GM21825 (cell line): ENCODE data around the gene PYGL.

Experiments
- ATAC-seq: cut with Tn5 transposase; IDR thresholded peaks from one replicate; pipeline ENCODE4 v1.9.1; 2021; ENCODE audit warnings: mild to moderate bottlenecking, moderate library complexity; ENCODE audit not compliant: unreplicated experiment

Gene PYGL

DNA sequence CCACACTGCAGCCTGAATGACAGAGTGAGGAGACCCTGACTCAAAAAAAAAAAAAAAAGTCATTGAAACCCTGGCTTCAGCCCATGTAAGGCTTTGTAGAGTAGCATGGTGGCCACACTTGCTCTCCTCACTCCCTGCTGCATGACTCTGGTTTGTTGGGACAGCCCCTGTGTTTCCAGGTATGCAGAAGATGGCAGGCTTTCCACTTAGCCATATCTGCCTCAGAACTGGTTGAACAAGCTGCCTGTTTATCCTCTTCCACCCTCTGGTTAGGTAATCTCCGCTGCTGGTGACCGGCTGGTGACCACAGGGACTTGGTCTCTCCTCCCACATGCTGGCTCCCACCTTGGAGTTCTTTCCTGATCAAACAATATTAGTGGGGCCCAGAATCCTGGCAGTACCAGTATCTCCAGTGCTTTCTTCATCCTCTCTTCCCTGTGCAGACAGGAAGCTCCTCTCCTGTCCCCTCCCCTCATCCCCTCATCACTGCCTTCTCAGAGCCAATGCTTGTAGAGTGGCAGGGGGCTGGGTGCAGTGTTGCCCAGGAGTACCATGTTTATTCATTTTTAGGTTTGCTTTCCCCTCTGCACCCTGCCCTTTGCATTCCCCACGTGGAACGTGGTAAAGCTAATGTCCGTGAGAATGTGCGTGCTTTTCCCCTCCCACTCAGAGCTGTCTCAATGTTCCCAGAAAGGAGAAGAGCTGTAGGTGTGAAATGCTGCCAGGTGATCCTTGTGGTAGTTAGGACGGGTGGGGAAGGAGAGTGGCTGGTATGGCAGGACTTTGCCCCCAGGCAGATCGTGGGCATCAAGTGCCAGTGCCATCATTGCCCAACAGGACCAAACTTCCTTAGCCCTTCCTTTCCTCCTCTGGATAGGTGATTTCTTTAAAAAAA, 61.1 kb downstream of the PYGL start:
- no peak for ATAC-seq

DNA sequence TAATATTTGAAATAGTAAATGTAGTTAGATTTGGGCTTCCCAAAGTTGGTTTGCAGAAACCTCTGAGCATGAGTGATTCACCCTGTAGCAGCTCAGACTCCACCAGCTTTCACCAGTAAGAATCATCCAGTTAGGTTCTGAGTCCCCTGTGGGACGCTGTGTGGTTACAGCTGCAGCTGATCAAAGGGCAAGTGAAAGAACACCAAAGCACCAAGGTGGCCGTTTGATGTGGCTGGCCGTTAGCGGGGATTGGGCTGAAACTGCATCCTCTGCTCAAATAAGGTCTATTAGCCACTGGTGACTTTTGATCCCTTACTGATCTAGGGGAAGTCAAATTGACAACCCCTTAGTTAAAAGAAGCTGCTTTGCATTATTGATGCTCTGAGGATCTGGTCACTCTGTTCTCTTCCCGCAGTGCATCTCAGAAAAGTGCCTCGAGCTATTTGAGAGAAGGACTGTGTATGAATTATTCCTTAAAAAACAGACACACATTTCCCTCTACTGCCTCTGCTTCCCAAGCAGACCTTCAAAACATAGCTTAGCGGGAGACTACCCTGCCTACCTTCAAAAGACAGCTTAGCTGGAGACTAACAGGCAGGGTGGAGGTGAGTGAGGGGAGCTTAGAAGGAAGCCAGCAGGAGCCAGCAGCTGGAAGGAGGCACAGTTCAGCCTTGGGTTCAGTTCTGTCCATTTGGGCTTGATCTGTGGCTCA, 68.8 kb downstream of the PYGL start:
- peak; percentile 94 for ATAC-seq

DNA sequence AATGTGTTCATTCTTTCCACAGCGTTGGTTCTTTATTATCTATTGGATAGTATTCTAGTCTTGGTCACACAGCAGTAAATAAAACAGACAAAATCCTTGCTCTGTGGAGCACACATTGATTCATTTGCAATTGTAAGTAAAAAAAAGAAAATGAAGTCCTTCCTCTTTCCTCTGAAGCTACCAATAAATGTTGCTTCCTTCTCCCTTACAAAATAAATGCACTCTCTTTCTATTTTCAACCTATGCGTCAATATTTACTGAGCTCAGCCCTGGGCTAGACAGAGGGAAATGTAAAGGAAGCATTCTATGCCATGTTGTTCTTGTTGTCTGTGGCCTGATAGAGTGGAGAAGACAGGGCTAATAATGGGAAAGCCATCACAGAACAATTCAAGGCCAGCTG, 69.5 kb downstream of the PYGL start:
- ATAC-seq = no peak

DNA sequence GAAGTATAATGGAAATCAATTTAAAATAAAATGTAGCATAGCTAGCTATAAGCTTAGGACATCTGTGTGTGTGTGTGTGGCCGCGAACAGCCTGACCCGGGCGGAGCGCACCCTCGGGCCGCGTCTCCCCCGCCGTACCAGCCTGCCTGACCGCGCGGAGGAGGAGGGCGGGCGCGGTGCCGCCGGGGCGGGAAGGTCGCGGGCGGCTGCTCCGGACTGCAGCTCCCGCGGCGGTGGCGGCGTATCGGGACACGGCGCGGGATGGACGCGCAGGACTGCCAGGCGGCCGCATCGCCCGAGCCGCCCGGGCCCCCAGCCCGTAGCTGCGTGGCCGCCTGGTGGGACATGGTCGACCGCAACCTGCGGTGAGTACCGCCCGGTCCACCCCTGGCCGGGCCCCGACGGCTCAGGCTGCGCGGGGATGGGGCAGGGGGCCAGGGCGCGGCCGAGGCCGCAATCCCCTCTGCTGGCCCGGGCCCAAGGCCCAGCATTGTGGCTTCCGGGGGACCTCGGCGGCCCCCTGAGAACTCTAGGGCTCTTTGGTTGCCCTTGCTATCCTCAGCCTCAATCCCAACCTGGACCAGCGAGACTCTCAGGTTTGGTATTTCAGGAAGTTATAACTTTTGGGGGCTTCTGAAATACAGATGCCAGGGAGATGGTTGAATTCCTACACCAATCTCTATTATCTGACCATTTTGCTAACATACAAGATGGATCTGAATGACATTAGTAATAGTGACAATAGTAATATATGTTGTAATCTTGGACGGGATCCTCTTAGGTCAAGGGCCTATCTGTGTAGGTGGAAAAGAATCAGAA, 72.2 kb downstream of the PYGL start, which contains the start of gene ABHD12B:
Gene ABHD12B, plus strand, starts transcription at position 140 of the 819 bp plus-strand sequence. Its CDS starts 122 bp downstream, at position 262.
- ATAC-seq = no peak

DNA sequence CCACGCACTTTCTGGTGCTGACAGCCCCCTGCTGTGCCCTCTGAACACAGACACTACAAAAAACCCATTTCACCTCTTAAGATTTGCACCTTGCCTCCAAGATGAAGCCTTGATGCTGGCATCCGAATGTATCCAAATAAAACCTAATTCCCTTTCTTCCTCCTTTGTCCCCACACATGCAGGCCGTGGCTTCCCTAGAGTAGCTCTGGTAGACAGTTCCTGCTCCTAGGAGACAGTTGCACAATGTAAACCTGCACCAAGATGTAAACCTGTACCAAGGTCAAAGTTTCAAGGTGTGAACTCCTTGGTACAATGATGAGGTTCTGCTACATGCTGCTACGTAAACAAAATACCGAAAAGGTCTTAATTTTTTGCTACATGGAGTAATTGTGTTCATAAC, 73.1 kb downstream of the PYGL start:
- ATAC-seq = no peak

DNA sequence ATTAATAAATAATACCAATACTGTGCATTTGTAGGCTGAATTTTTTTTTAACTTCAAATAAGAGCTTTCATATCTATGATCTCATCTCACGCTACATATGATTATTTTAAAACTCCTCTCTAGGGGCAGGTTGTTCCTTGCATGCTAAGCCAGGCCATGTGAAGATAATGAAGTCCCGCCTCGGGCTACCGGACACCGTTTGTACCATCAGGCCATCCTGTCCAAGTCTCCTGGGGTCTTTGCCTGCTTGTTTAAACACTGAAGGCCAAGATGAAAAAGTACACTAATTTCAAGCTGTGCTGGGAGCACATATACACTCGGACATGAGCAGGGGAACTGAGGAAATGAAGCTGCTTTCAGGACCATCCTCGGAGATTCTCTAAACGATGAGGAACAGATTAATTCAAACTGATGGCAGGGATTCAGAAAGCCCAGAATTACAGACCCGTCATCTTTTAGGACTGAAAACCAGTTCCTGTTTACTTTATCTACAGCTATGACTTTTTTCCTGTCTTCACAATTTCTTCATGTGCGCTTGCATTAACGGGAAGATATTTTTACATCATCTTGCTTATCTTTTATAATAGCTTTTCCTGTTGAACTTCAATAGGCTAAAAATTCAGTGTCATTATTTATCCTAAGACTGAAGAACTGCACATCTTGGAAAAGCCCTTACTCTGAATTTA, 78.7 kb downstream of the PYGL start:
- no peak for ATAC-seq

DNA sequence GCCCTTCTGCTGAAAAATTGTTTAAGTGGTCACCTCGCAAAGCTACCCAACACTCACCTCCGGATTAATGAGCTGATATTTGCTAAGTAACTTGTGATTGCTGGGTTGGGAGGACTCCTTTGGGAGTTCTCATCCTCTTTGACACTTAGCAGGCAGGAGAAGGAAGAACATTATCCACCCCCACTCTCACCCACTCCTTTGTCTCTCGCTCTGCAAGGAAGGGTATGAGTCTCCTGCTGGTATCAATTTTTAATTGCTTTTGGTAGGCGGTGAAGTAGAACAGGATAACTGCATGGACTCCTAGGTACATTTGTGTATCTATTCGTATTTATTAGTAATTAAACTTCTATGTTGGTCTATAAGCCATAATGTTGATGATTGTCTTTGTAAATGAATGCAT, 79.3 kb downstream of the PYGL start:
- ATAC-seq = no peak

DNA sequence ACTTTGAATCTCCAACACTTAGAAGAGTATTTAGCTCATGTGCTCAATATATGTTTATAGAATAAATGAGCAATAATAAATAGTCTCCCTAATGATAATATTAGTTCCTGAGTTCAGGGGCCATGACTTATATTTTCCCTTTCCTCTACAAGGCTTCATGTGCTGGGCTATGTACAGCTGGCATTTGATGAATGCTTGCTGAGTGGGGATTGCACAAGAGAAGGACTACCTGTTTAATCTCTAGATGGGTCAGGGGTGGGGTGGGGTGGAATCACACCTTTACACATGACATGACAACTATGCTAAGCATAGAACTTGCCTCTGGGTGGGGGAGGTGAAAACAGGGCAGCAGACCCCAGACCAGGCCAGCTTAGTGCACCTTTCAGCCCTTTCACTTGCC, 80.0 kb downstream of the PYGL start:
- ATAC-seq = no peak

DNA sequence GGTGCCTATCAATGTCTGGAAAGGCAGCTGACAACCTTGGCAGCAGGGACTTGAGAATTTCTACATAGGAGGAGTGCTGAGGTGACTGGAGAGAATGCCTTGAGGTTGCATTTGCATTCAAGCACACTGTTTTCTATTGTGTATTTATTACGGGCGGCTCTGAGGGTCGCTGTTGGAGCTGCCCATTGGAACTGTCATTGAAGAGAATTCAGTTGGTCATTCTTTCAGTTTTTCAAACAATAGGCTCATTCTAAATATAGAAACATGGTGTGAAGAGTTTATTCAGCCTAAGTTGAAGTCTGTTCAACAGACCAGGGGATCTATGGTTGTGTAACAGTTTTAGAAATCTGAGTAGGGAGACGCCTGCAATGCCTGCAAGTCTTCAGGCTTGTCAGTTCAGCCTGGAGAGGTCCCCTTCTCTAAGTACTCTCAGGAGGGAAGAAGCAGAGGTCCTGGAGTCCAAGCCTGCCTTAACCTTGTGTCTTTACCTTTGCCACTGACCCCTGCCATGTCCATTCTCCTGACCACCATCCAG, 82.2 kb downstream of the PYGL start:
- no peak for ATAC-seq

DNA sequence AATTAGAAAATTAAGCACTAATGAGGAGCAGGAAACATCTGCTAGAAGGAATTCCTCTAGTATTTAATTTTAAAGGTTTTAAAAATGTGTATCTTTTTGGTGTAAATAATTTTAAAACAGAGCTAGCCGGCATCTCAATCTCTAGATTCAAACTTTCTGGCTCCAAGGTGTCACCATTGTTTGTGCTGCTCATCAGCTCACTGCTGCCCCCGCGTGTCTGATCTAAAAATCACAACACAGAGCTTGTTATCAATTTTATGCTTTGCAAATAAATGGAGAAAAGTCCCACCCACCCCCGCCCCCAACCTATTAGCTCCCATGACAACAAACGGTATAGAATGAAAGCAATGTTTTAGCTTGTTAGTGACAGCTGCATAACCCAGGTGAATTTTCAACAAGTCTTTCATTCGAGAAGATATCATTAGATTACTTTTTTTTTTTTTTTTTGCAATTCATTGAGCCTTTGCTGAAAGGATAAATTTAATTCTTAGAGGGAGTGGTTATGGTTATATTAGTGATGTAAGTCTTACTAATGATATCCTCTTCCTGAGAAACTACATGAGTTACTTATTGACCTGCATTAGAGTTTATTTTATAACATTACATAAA, 83.7 kb downstream of the PYGL start:
- ATAC-seq = peak; percentile 64

DNA sequence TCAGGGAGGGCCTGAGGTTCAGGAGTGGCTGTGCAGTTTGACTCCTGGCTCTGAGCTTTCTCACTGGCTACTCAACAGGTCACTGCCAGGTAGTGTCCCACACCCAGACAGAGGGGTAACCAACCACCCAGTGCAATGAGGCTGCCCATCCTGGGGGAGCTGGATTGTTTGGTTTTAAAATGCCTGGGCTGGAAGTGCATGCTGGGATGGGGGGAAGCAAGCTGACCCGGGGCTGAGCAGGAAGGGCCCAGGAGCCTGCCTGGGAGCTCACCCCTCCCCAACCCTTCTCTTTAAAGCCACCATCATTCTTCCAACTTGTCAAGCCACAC, 85.0 kb downstream of the PYGL start:
- peak; percentile 19 for ATAC-seq

DNA sequence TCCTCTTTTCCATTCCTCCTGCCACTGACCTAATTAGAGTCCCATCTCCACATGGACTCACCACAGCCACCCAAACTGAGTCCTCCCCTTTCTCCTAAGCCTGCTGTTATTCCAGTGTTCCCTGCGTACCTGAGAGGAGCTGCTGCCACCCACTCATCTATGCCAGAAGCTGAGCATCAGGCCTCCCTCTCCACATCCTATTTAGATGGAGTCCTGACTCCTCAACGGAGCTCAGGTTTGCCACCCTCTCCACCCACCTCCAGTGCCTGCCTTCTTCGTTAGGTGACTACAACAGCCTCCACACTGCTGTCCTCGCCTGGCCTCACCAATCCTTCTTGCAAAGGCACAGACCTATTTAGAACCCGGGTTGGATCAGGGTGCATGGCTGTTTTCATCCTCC, 87.6 kb downstream of the PYGL start:
- no peak for ATAC-seq

DNA sequence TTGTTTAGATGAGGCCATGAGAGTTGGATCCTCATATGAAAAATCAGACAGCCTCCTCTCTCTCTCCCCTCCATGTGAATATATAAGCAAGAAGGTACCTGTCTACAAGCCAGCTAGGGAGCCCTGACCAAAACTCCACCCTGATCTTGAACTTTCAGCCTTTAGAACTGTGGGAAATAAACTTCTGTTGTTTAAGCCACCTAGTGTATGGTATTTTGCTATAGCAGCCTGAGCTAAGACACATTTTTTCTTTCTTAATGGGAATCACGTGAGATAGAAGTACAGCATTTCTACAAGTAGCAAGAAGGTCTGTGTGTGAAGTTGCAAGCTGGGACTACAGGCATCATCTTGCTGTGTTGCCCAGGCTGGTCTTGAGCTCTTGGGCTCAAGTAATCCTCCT, 88.7 kb downstream of the PYGL start:
- no peak for ATAC-seq
